ENCODE measurements around the gene TMEM45B. TPM values are rescaled to one million over a fixed set of nuclear protein-coding genes. Genes with fewer than 3 reads are reported as not detected.

TMEM45B gene
- total RNA-seq, 2 donors from 2014 or later: 191 to 303 TPM

DNA sequence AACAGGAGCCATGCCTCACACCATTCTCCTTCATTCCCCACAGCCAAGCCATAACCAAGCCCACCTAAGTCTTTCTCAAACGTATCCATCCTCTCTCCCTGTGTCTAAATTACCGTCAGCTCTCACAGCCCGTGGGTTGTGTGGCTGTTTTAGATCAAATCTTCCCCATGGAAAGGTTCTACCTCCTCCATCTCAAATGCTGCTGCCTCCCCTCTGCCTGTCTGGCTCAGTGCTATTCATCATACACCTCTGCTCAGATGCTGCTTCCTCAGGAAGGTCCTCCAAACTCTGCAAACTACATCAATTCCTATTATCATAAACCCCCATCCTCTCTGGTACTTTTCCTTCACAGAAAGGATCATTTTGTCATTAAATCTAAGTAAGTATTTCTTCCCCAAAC lies 64.7 kb downstream of the TMEM45B start:
- H3K4me1 ChIP-seq: no peaks in the 10 kb centered on the region
- H3K27me3 ChIP-seq: no peaks in the 10 kb centered on the region
- no peaks in the 10 kb centered on the region for H3K9me3 ChIP-seq
- no peak overlapping the region for H3K9ac ChIP-seq (ENCODE audit: low read depth in 2 of 2, low read length in 2 of 2)
- TF ChIP-seq, protein P1, sequence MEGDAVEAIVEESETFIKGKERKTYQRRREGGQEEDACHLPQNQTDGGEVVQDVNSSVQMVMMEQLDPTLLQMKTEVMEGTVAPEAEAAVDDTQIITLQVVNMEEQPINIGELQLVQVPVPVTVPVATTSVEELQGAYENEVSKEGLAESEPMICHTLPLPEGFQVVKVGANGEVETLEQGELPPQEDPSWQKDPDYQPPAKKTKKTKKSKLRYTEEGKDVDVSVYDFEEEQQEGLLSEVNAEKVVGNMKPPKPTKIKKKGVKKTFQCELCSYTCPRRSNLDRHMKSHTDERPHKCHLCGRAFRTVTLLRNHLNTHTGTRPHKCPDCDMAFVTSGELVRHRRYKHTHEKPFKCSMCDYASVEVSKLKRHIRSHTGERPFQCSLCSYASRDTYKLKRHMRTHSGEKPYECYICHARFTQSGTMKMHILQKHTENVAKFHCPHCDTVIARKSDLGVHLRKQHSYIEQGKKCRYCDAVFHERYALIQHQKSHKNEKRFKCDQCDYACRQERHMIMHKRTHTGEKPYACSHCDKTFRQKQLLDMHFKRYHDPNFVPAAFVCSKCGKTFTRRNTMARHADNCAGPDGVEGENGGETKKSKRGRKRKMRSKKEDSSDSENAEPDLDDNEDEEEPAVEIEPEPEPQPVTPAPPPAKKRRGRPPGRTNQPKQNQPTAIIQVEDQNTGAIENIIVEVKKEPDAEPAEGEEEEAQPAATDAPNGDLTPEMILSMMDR (IDR thresholded peaks at IDR 0.05): no peak
- H3K27ac ChIP-seq: no peak overlapping the region
- no peak for DNase-seq
- H3K4me3 ChIP-seq: no peak overlapping the region
- intact Hi-C loops (cut with DNase I): no loop called here
- peaks cover 8% of the 10 kb centered on the region for H3K36me3 ChIP-seq

GRCh38 chr11:129881570-129882170 lies 66.0 kb downstream of the TMEM45B start:
- Histone ChIP-seq H3K9ac (ENCODE audit: low read depth in 2 of 2, low read length in 2 of 2) (no peak overlapping the region), H3K9me3 (no peaks in the 10 kb centered on the region), H3K4me3 (no peak overlapping the region), H3K27me3 (no peaks in the 10 kb centered on the region), H3K27ac (no peak overlapping the region), H3K4me1 (no peaks in the 10 kb centered on the region), H3K36me3 (peaks cover 13% of the 10 kb centered on the region)
- DNase-seq: peak; percentile 38
- TF ChIP-seq, protein P1 (IDR thresholded peaks at IDR 0.05): peak; percentile 44
- intact Hi-C loops (cut with DNase I): no loop called here

GRCh38 chr11:129884581-129884980 lies 68.9 kb downstream of the TMEM45B start:
- peaks cover 17% of the 10 kb centered on the region for H3K36me3 ChIP-seq
- no peaks in the 10 kb centered on the region for H3K27me3 ChIP-seq
- H3K4me3 ChIP-seq: no peak overlapping the region
- TF ChIP-seq, protein P1 (IDR thresholded peaks at IDR 0.05): no peak
- no peak overlapping the region for H3K9ac ChIP-seq (ENCODE audit: low read depth in 2 of 2, low read length in 2 of 2)
- no peaks in the 10 kb centered on the region for H3K4me1 ChIP-seq
- H3K27ac ChIP-seq: no peak overlapping the region
- no peak for DNase-seq
- no peaks in the 10 kb centered on the region for H3K9me3 ChIP-seq
- intact Hi-C loops (cut with DNase I): no loop called here

GRCh38 chr11:129885381-129885780 lies 69.7 kb downstream of the TMEM45B start:
- no peak for DNase-seq
- Histone ChIP-seq H3K4me3 (no peak overlapping the region), H3K4me1 (no peaks in the 10 kb centered on the region), H3K27ac (no peak overlapping the region), H3K36me3 (peaks cover 17% of the 10 kb centered on the region), H3K9ac (ENCODE audit: low read depth in 2 of 2, low read length in 2 of 2) (no peak overlapping the region), H3K9me3 (no peaks in the 10 kb centered on the region), H3K27me3 (no peaks in the 10 kb centered on the region)
- TF ChIP-seq, protein P1 (IDR thresholded peaks at IDR 0.05): no peak
- intact Hi-C loops (cut with DNase I): no loop called here

- Histone ChIP-seq H3K27me3 (no peaks in the 10 kb centered on the region), H3K36me3 (peaks cover 24% of the 10 kb centered on the region), H3K27ac (no peak overlapping the region), H3K4me1 (no peaks in the 10 kb centered on the region), H3K9me3 (no peaks in the 10 kb centered on the region), H3K4me3 (no peak overlapping the region), H3K9ac (ENCODE audit: low read depth in 2 of 2, low read length in 2 of 2) (no peak overlapping the region)
- intact Hi-C loops (cut with DNase I): no loop called here
- TF ChIP-seq, protein P1 (IDR thresholded peaks at IDR 0.05): no peak
- DNase-seq: no peak
These were observed 72.8 kb downstream of the TMEM45B start for GRCh38 chr11:129888451-129888850.

Measured in colonic mucosa (tissue), 4 donors.